Large intestine (tissue), 3 donors: Measurements from ENCODE around the gene NUDT9. TPM values are rescaled to one million over a fixed set of nuclear protein-coding genes. Genes with fewer than 3 reads are reported as not detected.
"Not testable (repeated sequence)": the region's sequence is repeated elsewhere in the genome, so short reads cannot be mapped to it uniquely, and the experiment has no call there.

Experiments used
- DNase-seq, 2 donors: peaks; one replicate each; pipeline versions ENCODE4 v3.0.0 to v3.0.0-alpha.2; 2013
- H3K27ac ChIP-seq: one replicate; pipeline ENCODE4 v1.5.1; 2013; ENCODE audit warnings: low read length
- H3K27me3 ChIP-seq: 2 replicates; pipeline ENCODE4 v1.6.1; 2013; ENCODE audit warnings: low read length; ENCODE audit not compliant: control insufficient read depth, insufficient read depth
- H3K36me3 ChIP-seq: 2 replicates; pipeline ENCODE4 v1.6.1; 2013; ENCODE audit warnings: low read length; ENCODE audit not compliant: control insufficient read depth, insufficient read depth
- H3K4me1 ChIP-seq: one replicate; pipeline ENCODE4 v1.6.1; 2013; ENCODE audit warnings: low read length; ENCODE audit not compliant: control insufficient read depth, insufficient read depth
- H3K4me3 ChIP-seq: one replicate; pipeline ENCODE4 v1.5.1; 2013; ENCODE audit warnings: low read length
- H3K9me3 ChIP-seq: one replicate; pipeline ENCODE4 v1.6.1; 2013; ENCODE audit warnings: mild to moderate bottlenecking, low read depth, low read length, moderate library complexity; ENCODE audit not compliant: control insufficient read depth
- WGBS: methylation state at CpG from one replicate; pipeline ENCODE4 v1.1.5; 2013; ENCODE audit warnings: low lambda C conversion rate; ENCODE audit not compliant: insufficient coverage; 5-methylcytosine and 5-hydroxymethylcytosine counted together
- polyA plus RNA-seq: library from polyadenylated mRNA; unstranded; fragments of 120-200 nt; gene quantifications from one replicate; pipeline ENCODE4 v1.2.1, GENCODE V29; 2013

NUDT9 gene
- polyA plus RNA-seq, 1 donor: 71.8 TPM

GRCh38 chr4:87423317-87424098 lies 1.1 kb downstream of the NUDT9 start:
- 0% methylated on average over 2 of the region's 3 CpGs for WGBS
- peak in 1 of 2 donors; percentile 67 for DNase-seq
- no peaks in the 10 kb centered on the region for H3K27me3 ChIP-seq
- peaks cover 28% of the 10 kb centered on the region for H3K4me1 ChIP-seq
- no peaks in the 10 kb centered on the region for H3K9me3 ChIP-seq
- peak overlapping the region; percentile 97 for H3K27ac ChIP-seq
- H3K36me3 ChIP-seq: no peaks in the 10 kb centered on the region
- peak overlapping the region; percentile 90 for H3K4me3 ChIP-seq

DNA sequence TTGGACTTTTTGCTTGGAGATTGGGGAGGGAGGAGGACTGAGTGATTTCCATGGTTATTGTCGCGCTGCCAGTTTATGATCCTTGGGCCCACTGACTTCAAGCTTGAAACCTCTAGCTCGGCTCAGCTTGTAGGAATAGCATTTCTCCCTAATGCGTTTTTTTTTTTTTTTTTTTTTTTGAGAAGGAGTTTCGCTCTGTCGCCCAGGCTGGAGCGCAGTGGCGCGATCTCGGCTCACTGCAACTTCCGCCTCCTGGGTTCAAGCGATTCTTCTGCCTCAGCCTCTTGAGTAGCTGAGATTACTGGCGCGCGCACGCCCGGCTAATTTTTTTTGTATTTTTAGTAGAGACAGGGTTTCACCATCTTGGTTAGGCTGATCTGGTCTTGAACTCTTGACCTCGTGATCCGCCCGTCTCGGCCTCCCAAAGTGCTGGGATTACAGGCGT lies 1.7 kb downstream of the NUDT9 start:
- WGBS: 83% methylated on average over 6 of the region's 22 CpGs
- peak overlapping the region; percentile 97 for H3K27ac ChIP-seq
- not testable (repeated sequence) for H3K36me3 ChIP-seq, H3K9me3 ChIP-seq, H3K27me3 ChIP-seq, DNase-seq
- H3K4me3 ChIP-seq: peak overlapping the region; percentile 90
- peaks cover 25% of the 10 kb centered on the region for H3K4me1 ChIP-seq

DNA sequence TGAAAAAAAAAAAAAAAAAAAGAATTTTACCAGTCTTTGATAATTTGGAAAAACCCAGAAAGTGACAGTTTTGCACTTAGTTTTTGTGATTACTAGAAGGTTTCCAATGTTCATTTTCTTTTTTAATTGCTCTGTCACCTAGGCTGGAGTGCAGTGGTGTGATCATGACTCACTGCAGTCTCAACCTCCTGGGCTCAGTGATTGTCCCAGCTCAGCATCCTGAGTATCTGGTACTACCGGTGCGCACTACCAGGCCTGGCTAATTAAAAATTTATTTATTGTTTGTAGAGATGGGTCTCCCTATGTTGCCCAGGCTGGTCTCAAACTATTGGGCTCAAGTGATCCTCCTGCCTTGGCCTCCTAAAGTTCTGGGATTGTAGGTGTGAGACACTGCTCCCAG lies 3.3 kb downstream of the NUDT9 start:
- peak overlapping the region; percentile 30 for H3K27ac ChIP-seq
- peak in 1 of 2 donors; percentile 16 for DNase-seq
- no CpG with 5 or more reads among the region's 2 CpGs for WGBS

GRCh38 chr4:87426865-87427517 lies 4.6 kb downstream of the NUDT9 start:
- no peak overlapping the region for H3K4me3 ChIP-seq
- H3K27ac ChIP-seq: no peak overlapping the region
- WGBS: 67% methylated on average over 1 of the region's 3 CpGs
- H3K27me3 ChIP-seq: no peaks in the 10 kb centered on the region
- no peaks in the 10 kb centered on the region for H3K36me3 ChIP-seq
- peak in 1 of 2 donors; percentile 15 for DNase-seq
- peaks cover under 1% of the 10 kb centered on the region for H3K4me1 ChIP-seq
- H3K9me3 ChIP-seq: no peaks in the 10 kb centered on the region

More for the DNA sequence above, 3.3 kb downstream of the NUDT9 start:
- Histone ChIP-seq H3K4me1 (peaks cover 13% of the 10 kb centered on the region), H3K9me3 (no peaks in the 10 kb centered on the region), H3K4me3 (no peak overlapping the region), H3K27me3 (no peaks in the 10 kb centered on the region), H3K36me3 (no peaks in the 10 kb centered on the region)

GRCh38 chr4:87427518-87427868 lies 5.1 kb downstream of the NUDT9 start:
- Histone ChIP-seq H3K9me3 (no peaks in the 10 kb centered on the region), H3K27me3 (no peaks in the 10 kb centered on the region), H3K4me3 (no peak overlapping the region), H3K36me3 (no peaks in the 10 kb centered on the region), H3K27ac (no peak overlapping the region), H3K4me1 (no peaks in the 10 kb centered on the region)
- no peak for DNase-seq
- 20% methylated on average over 1 of the region's 1 CpG for WGBS

DNA sequence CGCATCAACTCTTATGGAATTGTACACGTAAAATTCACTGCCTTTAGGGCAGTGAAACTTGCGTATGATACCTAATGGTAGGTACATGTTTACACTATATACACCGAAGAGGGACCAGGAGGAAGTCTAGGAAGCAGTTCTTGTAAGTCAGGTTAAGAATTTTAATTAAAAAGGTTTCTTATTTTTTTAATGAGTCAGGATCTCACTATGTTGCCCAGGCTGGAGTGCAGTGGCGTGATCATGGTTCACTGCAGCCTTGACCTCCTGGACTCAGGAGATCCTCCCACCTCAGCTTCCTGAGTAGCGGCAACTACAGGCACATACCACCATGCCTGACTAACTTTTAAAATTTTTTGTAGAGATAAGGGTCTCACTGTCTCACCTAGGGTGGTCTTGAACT lies 6.6 kb downstream of the NUDT9 start:
- WGBS: 100% methylated on average over 1 of the region's 6 CpGs
- H3K4me3 ChIP-seq: no peak overlapping the region
- no peaks in the 10 kb centered on the region for H3K4me1 ChIP-seq
- no peaks in the 10 kb centered on the region for H3K27me3 ChIP-seq
- DNase-seq: no peak
- H3K36me3 ChIP-seq: no peaks in the 10 kb centered on the region
- H3K9me3 ChIP-seq: no peaks in the 10 kb centered on the region
- H3K27ac ChIP-seq: no peak overlapping the region

DNA sequence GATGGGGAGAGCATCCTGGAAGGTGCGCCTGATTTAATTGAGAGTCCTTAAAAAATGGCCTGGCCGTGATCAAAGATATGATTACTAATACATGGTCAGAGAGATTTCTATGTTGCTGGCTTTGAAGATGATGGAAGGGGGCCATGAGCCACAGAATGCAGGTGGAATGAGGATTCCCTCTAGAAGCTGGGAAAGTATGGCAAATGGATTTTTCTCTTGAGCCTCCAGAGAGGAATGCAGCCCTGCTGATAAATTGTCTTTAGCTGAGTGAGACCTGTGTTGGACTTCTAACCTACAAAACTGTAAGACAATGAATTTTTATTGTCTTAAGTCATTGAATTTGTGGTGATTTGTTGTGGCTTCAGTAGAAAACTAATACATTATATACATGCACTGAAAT lies 7.7 kb downstream of the NUDT9 start:
- Histone ChIP-seq H3K27me3 (no peaks in the 10 kb centered on the region), H3K4me3 (no peak overlapping the region), H3K27ac (no peak overlapping the region), H3K36me3 (peaks cover 2% of the 10 kb centered on the region), H3K4me1 (no peaks in the 10 kb centered on the region), H3K9me3 (no peaks in the 10 kb centered on the region)
- peak in 1 of 2 donors; percentile 6 for DNase-seq
- WGBS: no CpG with 5 or more reads among the region's 2 CpGs

GRCh38 chr4:87433342-87433741 lies 11.0 kb downstream of the NUDT9 start:
- no peaks in the 10 kb centered on the region for H3K27me3 ChIP-seq
- H3K27ac ChIP-seq: no peak overlapping the region
- H3K9me3 ChIP-seq: no peaks in the 10 kb centered on the region
- no peak for DNase-seq
- no peak overlapping the region for H3K4me3 ChIP-seq
- 100% methylated on average over 1 of the region's 2 CpGs for WGBS
- H3K36me3 ChIP-seq: peaks cover 9% of the 10 kb centered on the region
- H3K4me1 ChIP-seq: no peaks in the 10 kb centered on the region

DNA sequence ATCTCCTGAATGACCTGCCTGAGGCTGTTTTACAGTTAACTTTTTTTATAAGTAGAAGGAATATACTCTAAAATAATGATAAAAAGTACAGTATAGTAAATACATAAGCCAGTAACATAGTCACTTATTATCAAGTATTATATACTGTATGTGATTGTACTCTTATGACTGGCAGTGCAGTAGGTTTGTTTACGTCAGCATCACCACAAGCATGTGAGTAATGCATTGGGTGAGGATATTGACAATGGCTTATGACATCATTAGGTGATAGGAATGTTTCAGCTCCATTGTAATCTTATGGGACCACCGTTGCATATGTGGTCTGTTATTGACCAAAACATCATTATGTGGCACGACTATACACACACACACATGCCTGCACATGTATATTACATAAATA lies 20.5 kb downstream of the NUDT9 start:
- Histone ChIP-seq H3K27ac (no peak overlapping the region), H3K27me3 (no peaks in the 10 kb centered on the region), H3K4me1 (peaks cover 4% of the 10 kb centered on the region), H3K9me3 (no peaks in the 10 kb centered on the region), H3K4me3 (no peak overlapping the region), H3K36me3 (peaks cover 35% of the 10 kb centered on the region)
- no CpG with 5 or more reads among the region's 3 CpGs for WGBS
- DNase-seq: no peak

GRCh38 chr4:87444741-87445140 lies 22.4 kb downstream of the NUDT9 start:
- Histone ChIP-seq H3K27ac (no peak overlapping the region), H3K36me3 (peaks cover 36% of the 10 kb centered on the region), H3K4me1 (peaks cover 4% of the 10 kb centered on the region), H3K27me3 (no peaks in the 10 kb centered on the region), H3K4me3 (no peak overlapping the region), H3K9me3 (no peaks in the 10 kb centered on the region)
- DNase-seq: no peak
- no CpG with 5 or more reads among the region's 1 CpG for WGBS
